Endothelial cell of coronary artery (primary cell): ENCODE data around the gene ABRAXAS1. TPM values are rescaled to one million over a fixed set of nuclear protein-coding genes. Genes with fewer than 3 reads are reported as not detected.

Experiments
- total RNA-seq: library from RNA; depleted of rRNA; stranded (reverse); fragments of >200 nt; gene quantifications from 2 replicates; pipeline ENCODE4 v1.2.3, GENCODE V29; 2014

ABRAXAS1 gene
- 16.3 and 18.4 TPM in 2 replicates for total RNA-seq

GRCh38 chr4:83484500-83485461 is at the start of gene ABRAXAS1:
TSS of gene ABRAXAS1 (minus strand) at chr4:83485100. CDS start at chr4:83485072, 28 bp downstream.

GRCh38 chr4:83455281-83456183 is 29.4 kb downstream of the ABRAXAS1 start, which contains the start of the genes HELQ and MRPS18C:
TSS of gene HELQ (minus strand) at chr4:83455823. CDS start at chr4:83455693, 130 bp downstream.
TSS of gene MRPS18C (plus strand) at chr4:83456058. CDS start at chr4:83456078, 20 bp downstream.

Other genes starting within 250 kb of the ABRAXAS1 start
- 9.7 and 17.4 TPM in 2 replicates for gene COQ2, start 200.3 kb downstream of the ABRAXAS1 start, total RNA-seq
- 1.3 and 6.9 TPM in 2 replicates for gene HPSE, start 150.3 kb downstream of the ABRAXAS1 start, total RNA-seq
- 12.0 and 13.3 TPM in 2 replicates for gene HELQ, start 29.3 kb downstream of the ABRAXAS1 start, total RNA-seq
- gene MRPS18C, start 29.0 kb downstream of the ABRAXAS1 start, total RNA-seq = 23.4 and 34.3 TPM in 2 replicates
- 2.5 and 9.9 TPM in 2 replicates for gene GPAT3, start 51.0 kb upstream of the ABRAXAS1 start, total RNA-seq